GM19240 (cell line): Measurements from ENCODE around the gene CENPA.

ENCODE experiments used
- DNase-seq: peaks from one replicate; pipeline ENCODE4 v3.0.0; 2011; ENCODE audit warnings: low spot score; ENCODE audit not compliant: insufficient read length

The CENPA gene

DNA sequence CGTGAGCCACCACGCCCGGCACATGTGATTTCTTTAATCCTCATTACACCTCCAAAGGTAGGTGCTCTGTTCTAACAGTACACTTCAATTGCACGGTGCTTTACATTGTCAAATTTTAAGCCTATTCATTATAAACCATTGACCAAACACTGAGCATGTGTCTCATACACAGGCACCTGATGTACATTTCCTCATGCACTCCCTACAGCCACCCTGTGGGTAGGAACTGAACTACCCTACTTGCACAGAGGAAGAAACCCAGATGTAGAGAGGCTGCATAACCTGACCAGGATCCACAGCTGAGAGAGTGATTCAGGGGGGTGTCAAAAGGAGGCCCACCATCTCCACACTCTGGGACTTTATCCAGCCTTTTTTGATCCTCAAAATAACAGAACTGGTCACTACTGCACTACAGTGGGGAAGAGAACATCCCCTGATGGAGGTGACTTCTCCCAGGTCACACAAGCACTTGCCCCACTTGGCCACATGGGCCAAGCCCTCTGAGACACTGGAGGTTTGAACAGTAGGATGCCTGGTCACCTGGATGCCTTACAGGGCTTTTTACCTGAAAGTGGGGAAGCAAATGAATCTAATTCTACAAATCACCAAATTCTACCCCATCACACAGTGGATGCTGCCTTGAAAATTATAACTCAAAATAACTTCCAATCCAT, 55.2 kb downstream of the CENPA start:
- no peak for DNase-seq

DNA sequence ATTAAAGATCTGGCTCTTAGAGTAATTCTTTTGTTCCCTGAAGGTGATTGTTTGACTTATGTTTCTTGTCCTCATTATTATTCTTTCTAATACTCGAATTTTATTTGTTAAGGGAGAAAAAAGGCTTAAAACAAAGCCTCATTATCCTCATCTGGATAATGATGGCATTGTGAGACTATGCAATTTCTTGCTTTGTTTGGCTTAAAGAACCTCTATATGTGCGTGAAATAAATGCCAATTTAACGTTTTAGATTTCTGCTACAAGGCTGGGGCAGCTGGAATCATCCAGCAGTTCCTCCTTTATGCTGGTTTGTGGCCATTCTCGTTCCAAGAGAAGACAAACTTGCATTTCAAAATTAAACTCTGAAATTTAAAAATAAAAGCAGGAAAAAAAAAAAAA, 57.2 kb downstream of the CENPA start:
- DNase-seq: no peak
